Activated T-helper 1 cell treated with anti-CD3 and anti-CD28 coated beads, Interleukin-2, amount 50 U/mL, for 16 hours (primary cell): ENCODE data around the gene ARFIP1.

ENCODE experiments used
- DNase-seq, 2 donors: peaks; one replicate each; pipeline ENCODE4 v3.0.0-alpha.2; 2020; ENCODE audit warnings: low read depth in 1 of 2, low spot score in 1 of 2

Gene ARFIP1

GRCh38 chr4:152957437-152958171, 177.8 kb downstream of the ARFIP1 start:
- DNase-seq: no peak

DNA sequence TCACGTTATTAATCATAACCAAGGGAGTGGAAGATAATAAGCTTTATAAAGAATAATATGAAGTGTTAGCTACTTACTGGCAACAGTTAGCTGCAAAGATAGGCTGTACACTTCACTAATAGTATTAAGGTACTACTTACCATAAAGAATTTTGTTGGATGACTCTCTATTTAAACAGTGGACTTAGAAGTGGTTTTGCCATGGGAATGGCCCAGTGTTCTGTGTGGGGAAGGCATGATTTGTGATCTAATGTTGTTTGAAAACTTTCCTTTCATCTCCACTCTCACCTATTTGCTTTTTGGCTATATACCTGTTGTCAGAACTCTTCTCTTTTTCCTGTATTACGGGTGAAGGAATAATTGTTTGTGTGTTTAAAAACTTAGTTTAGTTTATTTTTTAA, 179.3 kb downstream of the ARFIP1 start:
- no peak for DNase-seq

- no peak for DNase-seq
Measured at GRCh38 chr4:152960082-152960481, 180.3 kb downstream of the ARFIP1 start.

GRCh38 chr4:152961014-152961772, 181.4 kb downstream of the ARFIP1 start:
- DNase-seq: no peak

DNA sequence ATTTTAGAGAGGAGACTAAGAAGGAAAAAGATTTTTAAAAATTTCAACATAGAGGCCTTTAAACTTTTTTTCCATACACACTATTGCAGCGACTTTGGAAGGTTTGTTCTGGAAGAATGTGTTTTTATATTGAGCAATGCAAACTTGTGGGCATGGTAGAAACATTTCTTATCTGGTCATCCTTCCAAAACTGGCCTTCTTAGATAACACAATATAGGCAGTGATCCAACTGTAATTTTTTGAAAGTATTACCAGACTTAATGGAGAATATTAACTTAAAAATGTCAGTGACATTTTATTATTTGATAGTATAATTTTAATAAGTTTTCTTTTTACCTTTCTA, 182.0 kb downstream of the ARFIP1 start:
- no peak for DNase-seq
